ENCODE measurements around the gene ST3GAL3. TPM values are rescaled to one million over a fixed set of nuclear protein-coding genes. Genes with fewer than 3 reads are reported as not detected.
A peak's percentile ranks its signal among the peaks of the same experiment; 100 is the strongest.

Gene ST3GAL3
- total and polyA plus RNA-seq, 11 donors: 14.4 to 31.7 (median 26.3) TPM

GRCh38 chr1:43980255-43981134, 273.2 kb downstream of the ST3GAL3 start:
- H3K9me3 ChIP-seq: no peaks in the 10 kb centered on the region
- H3K36me3 ChIP-seq: peaks cover 0 to 31% (median 20%) of the 10 kb centered on the region in 9 donors
- peak overlapping the region in 10 of 12 donors; percentile 67 to 97 (median 82) for H3K4me3 ChIP-seq
- peak overlapping the region in 6 of 12 donors; percentile 46 to 76 (median 68) for H3K27ac ChIP-seq
- TF ChIP-seq CTCF (IDR thresholded peaks at IDR 0.05): no peak
- TF ChIP-seq POLR2A (IDR thresholded peaks at IDR 0.05): no peak
- intact Hi-C loops (cut with DNase I): no loop called here
- ATAC-seq (no peak), DNase-seq (no peak)
- H3K4me1 ChIP-seq: peaks cover 0 to 46% (median 39%) of the 10 kb centered on the region in 12 donors
- WGBS, 4 donors: 71 to 91% (median 75%) methylated on average over 9 to 13 of the region's 13 CpGs
- no peaks in the 10 kb centered on the region for H3K27me3 ChIP-seq

Small RNA genes lying within 50 kb of the gene (microRNA-seq; reads per million reads assigned to microRNA genes)
- 0 reads per million in 4 donors for gene MIR6079

Other genes with a start within 250 kb of the ST3GAL3 start
- 10 to 100 TPM in 1 of 9 donors, 1 to 10 TPM in 8; 2.1 to 74.1 (median 6.3) TPM for gene PTPRF, start 176.7 kb upstream of the ST3GAL3 start, total RNA-seq
- 1 to 10 TPM in 1 of 2 donors, under 1 TPM in 1; 0.91 to 4.0 TPM for gene PTPRF, start 176.7 kb upstream of the ST3GAL3 start, polyA plus RNA-seq
- gene KDM4A, start 57.4 kb upstream of the ST3GAL3 start, total RNA-seq: 10 to 100 TPM; 10.7 to 32.2 (median 18.5) TPM
- 1 to 10 TPM; 5.6 to 9.5 TPM for gene KDM4A, start 57.4 kb upstream of the ST3GAL3 start, polyA plus RNA-seq
- gene ARTN, start 226.3 kb downstream of the ST3GAL3 start, total RNA-seq: 1 to 10 TPM in 1 of 9 donors, under 1 TPM in 2, not detected in 6; 0.14 to 1.3 (median 0.37) TPM
- gene ARTN, start 226.3 kb downstream of the ST3GAL3 start, polyA plus RNA-seq: under 1 TPM; 0.07 to 0.23 TPM
- gene IPO13, start 239.4 kb downstream of the ST3GAL3 start, total RNA-seq: 10 to 100 TPM; 51.4 to 71.0 (median 56.7) TPM
- 10 to 100 TPM; 29.9 to 46.9 TPM for gene IPO13, start 239.4 kb downstream of the ST3GAL3 start, polyA plus RNA-seq